SKM-1 (cell line): ENCODE measurements around the gene EIF4B.

ENCODE experiments used
- DNase-seq: peaks from one replicate; lab custom pipeline; 2025; ENCODE audit not compliant: unreplicated experiment; lab: John Stamatoyannopoulos, UW

Gene EIF4B

DNA sequence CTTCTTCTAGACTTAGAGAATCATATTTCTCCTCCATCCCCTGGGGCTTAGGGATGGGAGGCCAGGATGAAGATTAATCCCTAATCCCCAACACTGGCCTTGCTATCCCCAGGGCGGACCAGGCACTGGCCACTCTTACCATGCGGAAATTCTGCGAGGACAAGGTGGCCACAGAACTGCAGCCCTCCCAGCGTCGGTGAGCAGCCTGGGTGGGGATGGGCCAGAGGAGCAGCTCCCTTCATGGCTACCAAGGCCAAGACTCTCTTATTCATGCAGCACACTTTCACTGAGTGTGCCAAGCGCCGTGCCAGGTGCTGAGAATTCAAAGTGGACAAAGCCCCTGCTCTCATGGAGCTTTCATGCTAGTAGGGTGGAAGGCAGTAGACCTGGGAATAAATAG, 50.6 kb downstream of the EIF4B start:
- no peak for DNase-seq

DNA sequence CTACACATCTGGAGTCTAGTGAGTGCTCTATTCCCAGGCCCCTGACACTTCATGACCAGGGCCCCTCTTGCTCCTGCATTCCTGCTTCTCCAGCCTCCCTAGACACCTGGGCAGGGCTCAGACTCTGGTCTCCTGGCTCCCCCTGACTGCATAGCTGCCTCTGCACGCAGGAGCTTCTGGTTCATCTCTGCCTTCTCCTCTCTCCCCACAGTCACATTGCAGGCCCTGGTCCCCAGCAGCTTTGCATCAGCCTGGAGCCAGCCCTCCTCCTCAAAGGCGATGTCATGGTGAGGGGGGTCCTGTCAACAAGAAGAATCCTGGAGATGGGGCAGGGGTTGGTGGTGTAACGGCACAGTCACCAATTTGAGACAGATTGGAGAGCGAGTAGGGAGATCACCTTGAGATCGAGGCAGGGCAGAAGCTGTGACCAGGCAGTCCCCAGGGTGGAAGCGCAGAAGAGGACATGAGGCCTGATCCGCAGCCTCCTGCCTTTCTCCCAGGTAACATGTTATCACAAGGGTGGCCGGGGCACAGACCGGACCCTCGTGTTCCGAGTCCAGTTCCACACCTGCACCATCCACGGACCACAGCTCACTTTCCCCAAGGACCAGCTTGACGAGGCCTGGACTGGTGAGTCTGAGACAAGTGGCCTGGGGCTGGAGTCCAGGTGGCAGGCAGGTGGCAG, 51.7 kb downstream of the EIF4B start:
- DNase-seq = no peak

DNA sequence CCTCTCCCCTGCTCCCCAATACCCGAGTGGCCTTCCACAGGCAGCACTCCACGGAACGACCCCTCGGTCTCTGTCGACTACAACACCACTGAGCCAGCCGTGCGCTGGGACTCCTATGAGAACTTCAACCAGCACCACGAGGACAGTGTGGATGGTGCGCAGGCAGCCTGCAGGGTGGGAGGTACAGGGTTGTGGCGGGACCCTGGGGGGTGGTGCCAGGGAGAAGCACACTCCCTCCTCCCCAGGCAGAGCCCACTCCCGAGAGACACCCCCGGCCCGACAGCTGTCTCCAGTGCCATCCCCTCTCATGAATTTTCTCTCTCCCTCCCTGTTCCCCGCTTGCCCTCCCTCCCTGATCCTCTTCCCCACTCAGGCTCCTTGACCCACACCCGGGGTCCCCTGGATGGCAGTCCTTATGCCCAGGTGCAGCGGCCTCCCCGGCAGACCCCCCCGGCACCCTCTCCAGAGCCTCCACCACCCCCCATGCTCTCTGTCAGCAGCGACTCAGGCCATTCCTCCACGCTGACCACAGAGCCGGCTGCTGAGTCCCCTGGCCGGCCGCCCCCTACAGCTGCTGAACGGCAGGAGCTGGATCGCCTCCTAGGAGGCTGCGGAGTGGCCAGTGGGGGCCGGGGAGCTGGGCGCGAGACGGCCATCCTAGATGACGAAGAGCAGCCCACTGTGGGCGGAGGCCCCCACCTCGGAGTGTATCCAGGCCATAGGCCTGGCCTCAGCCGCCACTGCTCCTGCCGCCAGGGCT, 52.6 kb downstream of the EIF4B start:
- DNase-seq = no peak

DNA sequence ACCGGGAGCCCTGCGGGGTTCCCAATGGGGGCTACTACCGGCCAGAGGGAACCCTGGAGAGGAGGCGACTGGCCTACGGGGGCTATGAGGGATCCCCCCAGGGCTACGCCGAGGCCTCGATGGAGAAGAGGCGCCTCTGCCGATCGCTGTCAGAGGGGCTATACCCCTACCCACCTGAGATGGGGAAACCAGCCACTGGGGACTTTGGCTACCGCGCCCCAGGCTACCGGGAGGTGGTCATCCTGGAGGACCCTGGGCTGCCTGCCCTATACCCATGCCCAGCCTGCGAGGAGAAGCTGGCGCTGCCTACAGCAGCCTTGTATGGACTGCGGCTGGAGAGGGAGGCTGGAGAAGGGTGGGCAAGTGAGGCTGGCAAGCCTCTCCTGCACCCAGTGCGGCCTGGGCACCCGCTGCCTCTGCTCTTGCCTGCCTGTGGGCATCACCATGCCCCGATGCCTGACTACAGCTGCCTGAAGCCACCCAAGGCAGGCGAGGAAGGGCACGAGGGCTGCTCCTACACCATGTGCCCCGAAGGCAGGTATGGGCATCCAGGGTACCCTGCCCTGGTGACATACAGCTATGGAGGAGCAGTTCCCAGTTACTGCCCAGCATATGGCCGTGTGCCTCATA, 53.3 kb downstream of the EIF4B start:
- no peak for DNase-seq

DNA sequence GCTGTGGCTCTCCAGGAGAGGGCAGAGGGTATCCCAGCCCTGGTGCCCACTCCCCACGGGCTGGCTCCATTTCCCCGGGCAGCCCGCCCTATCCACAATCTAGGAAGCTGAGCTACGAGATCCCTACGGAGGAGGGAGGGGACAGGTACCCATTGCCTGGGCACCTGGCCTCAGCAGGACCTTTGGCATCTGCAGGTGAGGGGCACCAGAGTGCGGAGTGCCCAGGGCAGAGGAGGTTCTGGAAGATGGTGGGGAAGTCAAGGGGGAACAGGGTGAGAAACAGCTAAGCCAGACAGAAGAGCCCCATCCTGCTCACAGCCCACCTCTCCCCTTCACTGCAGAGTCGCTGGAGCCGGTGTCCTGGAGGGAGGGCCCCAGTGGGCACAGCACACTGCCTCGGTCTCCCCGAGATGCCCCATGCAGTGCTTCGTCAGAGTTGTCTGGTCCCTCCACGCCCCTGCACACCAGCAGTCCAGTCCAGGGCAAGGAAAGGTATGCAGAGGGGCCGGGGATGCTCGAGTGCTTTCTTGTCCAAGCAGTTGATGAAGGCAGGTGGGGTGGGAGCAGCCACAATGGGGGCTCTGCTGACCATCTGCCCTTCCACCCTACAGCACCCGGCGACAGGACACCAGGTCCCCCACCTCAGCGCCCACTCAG, 53.9 kb downstream of the EIF4B start:
- no peak for DNase-seq

DNA sequence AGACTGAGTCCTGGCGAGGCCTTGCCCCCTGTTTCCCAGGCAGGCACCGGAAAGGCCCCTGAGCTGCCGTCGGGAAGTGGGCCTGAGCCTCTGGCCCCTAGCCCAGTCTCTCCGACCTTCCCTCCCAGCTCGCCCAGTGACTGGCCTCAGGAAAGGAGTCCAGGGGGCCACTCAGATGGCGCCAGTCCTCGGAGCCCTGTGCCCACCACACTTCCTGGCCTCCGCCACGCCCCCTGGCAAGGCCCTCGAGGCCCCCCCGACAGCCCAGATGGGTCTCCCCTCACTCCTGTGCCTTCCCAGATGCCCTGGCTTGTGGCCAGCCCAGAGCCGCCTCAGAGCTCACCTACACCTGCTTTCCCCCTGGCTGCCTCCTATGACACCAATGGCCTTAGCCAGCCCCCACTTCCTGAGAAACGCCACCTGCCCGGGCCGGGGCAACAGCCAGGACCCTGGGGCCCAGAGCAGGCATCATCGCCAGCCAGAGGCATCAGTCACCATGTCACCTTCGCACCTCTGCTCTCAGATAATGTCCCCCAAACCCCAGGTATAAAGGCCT, 54.5 kb downstream of the EIF4B start:
- DNase-seq = no peak

DNA sequence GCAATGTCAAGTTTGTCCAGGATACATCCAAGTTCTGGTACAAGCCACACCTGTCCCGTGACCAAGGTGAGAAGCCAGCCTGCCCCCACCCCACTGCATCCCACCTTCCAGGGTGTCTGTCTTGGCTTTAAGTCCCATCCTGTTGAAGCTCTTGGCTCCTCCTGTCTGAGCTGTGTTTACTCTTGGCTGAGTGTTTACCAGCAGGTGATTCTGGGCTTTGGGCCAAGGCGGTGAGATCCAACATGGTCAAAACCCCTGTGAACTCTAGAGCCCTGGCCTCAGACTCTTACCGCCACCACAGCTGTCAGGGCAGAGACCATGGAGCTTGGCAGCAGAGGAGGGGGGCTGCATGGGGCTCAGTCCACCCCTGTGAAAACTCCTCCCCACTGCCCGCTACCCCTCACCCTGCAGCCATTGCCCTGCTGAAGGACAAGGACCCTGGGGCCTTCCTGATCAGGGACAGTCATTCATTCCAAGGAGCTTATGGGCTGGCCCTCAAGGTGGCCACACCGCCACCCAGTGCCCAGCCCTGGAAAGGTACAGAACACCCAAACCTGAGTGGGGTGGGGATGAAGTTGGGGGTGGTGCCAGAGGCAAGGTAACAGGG, 55.3 kb downstream of the EIF4B start:
- DNase-seq = no peak

DNA sequence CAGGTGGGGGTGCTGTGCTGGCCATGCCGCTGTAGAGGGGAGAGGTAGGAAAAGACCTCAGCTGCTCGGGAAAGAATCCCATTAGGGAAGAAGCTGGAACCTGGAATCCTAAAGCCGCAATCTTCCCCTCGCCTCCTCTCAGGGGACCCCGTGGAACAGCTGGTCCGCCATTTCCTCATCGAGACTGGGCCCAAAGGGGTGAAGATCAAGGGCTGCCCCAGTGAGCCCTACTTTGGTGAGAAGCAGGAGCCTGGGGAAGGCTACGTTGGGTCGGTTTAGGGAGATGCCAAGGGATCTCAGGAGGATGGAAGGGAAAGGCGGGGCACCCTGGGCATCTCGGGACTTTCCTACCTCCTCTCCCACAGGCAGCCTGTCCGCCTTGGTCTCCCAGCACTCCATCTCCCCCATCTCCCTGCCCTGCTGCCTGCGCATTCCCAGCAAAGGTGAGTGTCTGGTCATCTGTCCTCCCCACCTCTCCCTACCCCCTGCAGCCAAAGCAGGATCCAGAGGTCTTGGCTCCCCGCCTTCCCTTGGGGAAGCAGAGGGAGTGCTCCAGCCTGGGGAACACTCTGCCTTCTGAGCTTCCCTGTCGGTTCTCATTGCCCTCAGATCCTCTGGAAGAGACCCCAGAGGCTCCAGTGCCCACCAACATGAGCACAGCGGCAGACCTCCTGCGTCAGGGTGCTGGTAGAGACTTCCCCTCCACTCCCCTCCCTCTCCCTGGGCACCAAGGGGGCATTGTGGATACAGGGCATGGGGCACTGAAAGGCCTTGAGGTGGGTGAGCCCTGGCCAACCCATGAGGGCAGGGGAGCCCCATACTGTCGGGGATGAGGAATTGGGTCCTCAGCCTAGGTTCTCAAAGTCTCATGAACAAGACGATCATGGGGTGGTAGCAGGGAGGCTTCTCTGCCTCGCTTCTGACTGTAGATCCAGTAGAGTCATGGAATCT, 56.0 kb downstream of the EIF4B start:
- no peak for DNase-seq

DNA sequence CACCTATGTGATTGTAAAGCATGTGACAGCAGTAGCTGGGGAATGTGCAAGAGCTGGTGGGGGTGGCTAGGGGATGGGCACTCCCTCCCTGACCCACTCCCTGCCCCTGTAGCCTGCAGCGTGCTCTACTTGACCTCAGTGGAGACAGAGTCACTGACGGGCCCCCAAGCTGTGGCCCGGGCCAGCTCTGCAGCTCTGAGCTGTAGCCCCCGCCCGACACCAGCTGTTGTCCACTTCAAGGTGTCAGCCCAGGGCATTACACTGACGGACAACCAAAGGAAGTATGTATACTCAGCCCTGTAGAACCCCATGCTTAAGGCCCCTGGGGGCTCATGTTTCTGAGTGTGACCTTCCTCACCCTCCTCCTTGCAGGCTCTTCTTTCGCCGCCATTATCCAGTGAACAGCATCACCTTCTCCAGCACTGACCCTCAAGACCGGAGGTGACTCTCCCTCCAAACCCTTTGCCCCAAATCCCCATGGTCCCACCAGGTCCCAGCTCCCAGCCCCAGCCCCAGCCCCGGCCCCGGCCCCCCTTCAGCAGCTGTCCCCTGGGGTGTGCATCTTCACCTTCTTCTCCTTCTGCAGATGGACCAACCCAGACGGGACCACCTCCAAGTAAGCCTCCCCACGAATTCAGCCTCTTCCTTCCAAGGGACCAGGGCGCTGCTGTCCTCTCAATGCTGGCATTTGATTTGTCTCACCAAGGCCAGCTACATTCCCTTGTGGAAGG, 56.9 kb downstream of the EIF4B start:
- DNase-seq = no peak

DNA sequence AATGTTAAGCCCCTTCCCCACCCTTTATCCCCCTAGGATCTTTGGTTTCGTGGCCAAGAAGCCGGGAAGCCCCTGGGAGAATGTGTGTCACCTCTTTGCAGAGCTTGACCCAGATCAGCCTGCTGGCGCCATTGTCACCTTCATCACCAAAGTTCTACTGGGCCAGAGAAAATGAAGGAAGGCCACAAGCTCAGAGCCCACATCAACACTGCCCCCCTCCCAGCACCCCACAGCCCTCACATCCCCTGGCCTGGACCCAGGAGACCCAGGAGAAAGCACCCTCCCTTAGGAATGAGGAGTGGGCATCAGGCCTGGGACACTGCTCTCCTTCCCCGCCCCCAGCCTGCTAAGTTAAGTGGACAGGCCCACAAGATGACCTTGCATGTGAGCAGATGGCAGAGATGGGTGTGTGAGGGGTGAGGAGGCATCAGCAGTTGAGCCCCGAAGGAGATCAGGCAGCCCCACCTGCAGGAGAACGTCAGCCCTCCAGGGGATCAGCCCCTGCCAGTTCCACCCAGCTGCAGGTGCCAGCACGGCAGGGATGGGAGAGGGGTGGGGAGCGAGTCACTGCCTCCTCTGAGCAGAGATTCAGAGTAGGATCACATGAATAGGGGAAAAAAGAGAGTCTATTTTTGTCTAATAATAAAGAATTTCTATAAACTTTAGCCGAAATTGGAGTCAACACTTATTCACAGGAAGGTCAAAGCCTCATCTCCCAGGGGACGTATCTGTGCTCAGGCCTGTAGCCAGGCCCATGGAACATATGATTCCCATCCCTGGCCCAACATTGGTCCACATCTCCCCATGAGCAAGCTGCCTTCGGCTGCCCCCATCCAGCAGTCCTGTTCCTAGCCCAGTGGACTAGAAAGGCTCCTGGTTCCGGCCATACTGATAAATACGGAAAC, 57.7 kb downstream of the EIF4B start:
- DNase-seq = no peak

DNA sequence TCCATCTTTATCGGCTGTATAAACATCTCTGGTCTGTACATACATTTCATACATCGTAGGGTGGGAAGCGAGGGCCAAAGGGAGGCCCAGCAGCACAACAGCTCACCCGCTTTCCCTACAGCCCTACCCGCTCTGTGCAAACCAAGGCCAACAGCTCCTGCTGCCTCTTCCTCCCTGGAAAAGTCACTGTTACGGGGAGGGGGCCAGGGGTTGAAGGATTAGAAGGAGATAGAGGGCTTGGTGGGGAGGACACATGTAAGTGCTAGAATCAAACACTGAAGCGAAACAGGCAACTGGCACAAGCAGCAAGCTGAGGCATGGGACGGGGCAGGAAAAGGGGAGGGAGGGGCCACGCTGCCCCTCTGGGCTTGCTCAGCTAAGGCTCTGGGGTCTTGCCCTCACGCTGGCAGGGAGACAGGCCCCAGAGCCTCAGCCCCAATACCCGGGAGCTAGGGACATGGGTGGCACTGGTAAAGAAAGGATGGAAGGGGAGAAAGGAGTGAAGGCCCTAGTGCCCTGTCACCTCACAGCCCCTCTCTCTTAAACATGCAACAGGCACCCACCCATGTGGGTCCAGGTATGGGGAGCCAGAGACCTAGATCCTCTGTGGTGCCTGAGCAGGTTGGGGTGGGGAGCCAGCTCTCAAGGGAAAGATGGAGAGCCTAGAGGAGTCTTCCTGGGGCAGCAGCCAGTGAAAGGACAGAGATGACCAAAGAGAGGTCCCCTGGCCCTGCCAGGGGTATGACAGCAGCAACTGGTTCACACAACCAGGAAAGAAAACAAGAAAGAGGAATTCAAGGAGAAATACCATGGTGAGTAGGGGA, 58.6 kb downstream of the EIF4B start:
- no peak for DNase-seq

DNA sequence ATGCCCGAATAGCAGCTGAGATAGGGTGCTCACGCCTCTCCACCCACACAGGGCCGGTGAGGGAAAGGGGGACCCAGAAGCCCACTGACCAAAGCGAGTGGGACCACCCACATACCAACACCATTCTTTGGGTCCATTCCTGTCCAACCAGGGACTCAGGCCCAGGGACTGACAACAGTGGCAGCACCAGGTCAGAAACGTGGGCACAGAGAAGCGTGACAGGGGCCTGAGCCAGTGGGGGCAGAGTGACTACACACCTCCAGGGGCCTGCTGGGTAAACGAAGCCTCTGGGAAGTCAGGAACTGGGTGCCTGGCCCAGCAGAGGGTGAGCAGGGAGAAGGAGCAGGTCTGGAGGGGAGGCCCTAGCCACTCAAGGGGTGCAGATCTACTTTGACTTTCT, 59.2 kb downstream of the EIF4B start:
- DNase-seq = no peak

DNA sequence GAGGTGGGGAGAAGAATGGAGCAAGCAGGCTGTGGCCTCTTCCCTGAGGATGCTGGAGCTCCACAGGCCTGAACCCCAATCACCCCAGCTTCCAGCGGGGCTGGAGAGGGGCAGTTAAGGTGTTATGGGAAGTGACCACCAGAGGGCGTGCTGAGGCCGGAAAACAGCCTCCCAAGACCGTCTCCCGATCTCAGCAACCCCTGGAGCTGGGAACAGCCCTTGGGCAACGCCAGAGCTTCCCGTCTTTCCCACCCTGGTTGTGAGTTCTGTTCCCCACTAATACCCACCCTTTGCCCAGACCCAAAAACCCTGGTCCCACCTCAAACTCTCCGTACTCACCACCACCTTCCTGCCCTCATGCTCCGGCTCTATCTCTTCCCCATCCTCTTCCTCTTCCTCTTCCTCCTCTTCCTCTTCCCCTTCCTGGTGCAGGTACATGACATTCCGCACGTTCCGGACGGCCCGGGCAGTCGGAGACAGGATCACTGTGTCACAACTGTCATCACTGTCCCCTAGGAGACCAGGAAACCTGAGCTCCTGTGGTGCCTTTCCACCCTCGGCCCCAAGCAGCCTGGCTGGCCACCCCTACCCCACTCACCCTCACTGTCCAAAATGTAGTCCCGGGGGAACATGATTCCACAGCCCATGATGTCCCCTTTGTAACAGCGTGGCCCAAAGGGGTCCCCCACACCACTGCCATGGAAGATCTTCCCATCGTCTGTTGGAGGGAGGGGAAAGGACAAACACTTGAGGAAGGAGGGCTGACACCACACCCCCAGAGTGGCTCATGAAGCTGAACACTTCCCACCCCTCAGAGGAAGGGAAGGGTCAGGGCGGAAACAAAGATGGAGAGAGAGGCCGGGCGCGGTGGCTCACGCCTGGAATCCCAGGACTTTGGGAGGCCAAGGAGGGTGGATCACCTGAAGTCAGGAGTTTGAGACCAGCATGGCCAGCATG, 60.0 kb downstream of the EIF4B start:
- DNase-seq = no peak

DNA sequence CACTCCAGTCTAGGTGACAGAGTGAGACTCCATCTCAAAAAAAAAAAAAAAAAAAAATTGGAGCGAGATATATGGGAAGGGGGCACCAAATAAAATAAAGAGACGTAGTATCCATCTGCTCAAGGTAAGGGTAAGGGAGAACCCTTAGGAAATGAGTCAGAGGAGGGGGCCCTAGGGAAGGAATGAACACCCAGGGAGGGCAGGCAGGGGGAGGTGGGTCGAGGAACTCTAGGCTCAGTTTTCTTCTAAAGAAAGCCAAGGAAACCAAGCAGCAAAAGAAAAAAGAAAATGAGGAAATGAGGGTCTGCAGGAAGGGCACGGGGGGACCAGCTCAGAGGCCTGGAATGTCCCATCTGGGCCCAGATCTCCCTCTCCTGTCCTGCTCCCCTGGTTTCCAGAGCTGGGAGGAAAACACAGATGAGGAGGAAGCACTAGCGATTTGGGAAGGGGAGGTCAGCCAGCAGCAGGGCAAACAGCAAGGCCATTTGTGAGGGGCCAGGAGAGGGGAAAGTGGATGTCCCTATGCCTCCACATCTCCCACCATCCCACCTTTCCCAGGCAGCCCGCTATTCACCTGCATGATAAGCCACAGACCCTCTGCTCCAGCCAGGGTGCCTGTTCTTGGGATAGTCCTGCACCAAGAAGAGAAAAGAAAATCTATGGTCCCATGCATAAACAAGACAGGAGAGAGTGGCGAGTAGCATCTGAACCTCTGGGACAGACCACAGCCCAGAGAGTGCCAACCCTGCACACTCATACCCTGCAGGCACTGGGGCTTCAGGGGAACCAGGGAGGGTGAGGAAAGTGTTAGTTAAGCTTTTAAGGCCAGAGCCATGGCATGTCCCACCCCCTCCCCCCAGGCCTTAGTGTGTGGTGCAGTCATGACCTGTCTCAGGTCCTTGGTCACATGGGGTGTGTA, 61.1 kb downstream of the EIF4B start:
- DNase-seq = no peak
